Measurements from ENCODE around the gene PAXIP1. TPM values are rescaled to one million over a fixed set of nuclear protein-coding genes. Genes with fewer than 3 reads are reported as not detected.

The PAXIP1 gene
- total RNA-seq, 1 experiment from 2014 or later, result 15.3 TPM

DNA sequence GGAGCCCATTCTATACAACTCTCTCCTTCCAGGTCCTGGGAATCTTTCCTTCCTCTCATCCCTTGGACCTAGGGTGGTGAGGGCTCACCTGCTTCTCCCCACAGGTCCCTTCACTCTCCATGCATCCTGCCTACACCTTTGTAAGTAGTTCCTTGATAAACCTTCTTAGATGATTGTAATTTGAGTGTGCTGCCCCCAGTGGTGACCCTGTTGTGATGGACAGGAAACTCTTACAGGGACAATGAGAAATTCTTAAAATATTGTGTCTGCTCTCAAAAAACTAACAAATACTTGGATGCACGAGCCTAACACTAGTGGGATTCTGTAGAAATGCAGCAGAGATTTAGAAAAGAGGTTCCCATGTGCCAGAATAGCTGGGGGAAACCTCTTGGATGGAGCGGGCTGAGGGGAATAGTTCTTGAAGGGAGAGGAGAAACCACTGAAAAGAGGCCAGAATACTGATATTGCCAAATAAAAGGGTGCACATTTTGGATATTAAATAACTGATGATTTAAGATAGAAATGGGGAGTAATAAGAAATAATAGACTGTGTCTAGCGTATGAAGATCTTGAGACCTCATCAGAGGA is 6.7 kb upstream of the PAXIP1 start:
- Histone ChIP-seq H3F3A (ENCODE audit: low read length, unreplicated experiment) (no peaks in the 10 kb centered on the region), H3K36me3 (ENCODE audit: low read depth, low read length) (no peaks in the 10 kb centered on the region; the same call in none of the 2 replicates), H3K4me2 (ENCODE audit: low read length) (no peak overlapping the region), H3K4me1 (ENCODE audit: insufficient read depth, low read length) (peaks cover 4% of the 10 kb centered on the region), H3K27me3 (ENCODE audit: low read length) (no peaks in the 10 kb centered on the region), H3K27ac (ENCODE audit: low read length) (no peak overlapping the region), H3K9me3 (ENCODE audit: low read length) (no peaks in the 10 kb centered on the region), H3K9me2 (replicated peaks; ENCODE audit: low read length) (no peaks in the 10 kb centered on the region), H2AFZ (ENCODE audit: low read length) (no peak overlapping the region), H3K9ac (ENCODE audit: low read length) (no peak overlapping the region), H4K20me1 (ENCODE audit: low read length) (no peaks in the 10 kb centered on the region), H3K4me3 (ENCODE audit: low read length) (no peak overlapping the region), H3K79me2 (ENCODE audit: low read length) (peaks cover 9% of the 10 kb centered on the region)
- BruUV-seq (replicated peaks), result no TSS peak
- intact Hi-C loops (cut with micrococcal nuclease), result loop anchor here (10.0 kb wide), 2 partner anchors 155 to 195 kb away; no protein-coding TSS in a partner anchor
- DNase-seq, result peak; percentile 31
- TF ChIP-seq EZH2 (IDR thresholded peaks at IDR 0.05; ENCODE audit: low read length, unreplicated experiment) (no peak), EZH2phosphoT487 (IDR thresholded peaks at IDR 0.05; ENCODE audit: borderline replicate concordance, low read length) (no peak)
- TF ChIP-seq, protein P1, sequence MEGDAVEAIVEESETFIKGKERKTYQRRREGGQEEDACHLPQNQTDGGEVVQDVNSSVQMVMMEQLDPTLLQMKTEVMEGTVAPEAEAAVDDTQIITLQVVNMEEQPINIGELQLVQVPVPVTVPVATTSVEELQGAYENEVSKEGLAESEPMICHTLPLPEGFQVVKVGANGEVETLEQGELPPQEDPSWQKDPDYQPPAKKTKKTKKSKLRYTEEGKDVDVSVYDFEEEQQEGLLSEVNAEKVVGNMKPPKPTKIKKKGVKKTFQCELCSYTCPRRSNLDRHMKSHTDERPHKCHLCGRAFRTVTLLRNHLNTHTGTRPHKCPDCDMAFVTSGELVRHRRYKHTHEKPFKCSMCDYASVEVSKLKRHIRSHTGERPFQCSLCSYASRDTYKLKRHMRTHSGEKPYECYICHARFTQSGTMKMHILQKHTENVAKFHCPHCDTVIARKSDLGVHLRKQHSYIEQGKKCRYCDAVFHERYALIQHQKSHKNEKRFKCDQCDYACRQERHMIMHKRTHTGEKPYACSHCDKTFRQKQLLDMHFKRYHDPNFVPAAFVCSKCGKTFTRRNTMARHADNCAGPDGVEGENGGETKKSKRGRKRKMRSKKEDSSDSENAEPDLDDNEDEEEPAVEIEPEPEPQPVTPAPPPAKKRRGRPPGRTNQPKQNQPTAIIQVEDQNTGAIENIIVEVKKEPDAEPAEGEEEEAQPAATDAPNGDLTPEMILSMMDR (conservative IDR thresholded peaks at IDR 0.05; ENCODE audit: low read depth, low read length), result peak; percentile 65
- ATAC-seq, result peak; percentile 53; the same call in 1 of the 2 replicates
- POLR2A ChIA-PET (ENCODE audit: unreplicated experiment), result no interaction called here
- CTCF ChIA-PET, result no interaction called here

- no peaks in the 10 kb centered on the region; the same call in none of the 2 replicates for H3K36me3 ChIP-seq (ENCODE audit: low read depth, low read length)
- no peak overlapping the region for H2AFZ ChIP-seq (ENCODE audit: low read length)
- H3K9me3 ChIP-seq (ENCODE audit: low read length), result no peaks in the 10 kb centered on the region
- no peaks in the 10 kb centered on the region for H3K27me3 ChIP-seq (ENCODE audit: low read length)
- intact Hi-C loops (cut with micrococcal nuclease), result loop anchor here (10.0 kb wide), 2 partner anchors 157 to 197 kb away; no protein-coding TSS in a partner anchor
- ChIA-PET POLR2A (ENCODE audit: unreplicated experiment) (no interaction called here), CTCF (no interaction called here)
- H3K9ac ChIP-seq (ENCODE audit: low read length), result no peak overlapping the region
- peaks cover 21% of the 10 kb centered on the region for H3K79me2 ChIP-seq (ENCODE audit: low read length)
- H3K4me1 ChIP-seq (ENCODE audit: insufficient read depth, low read length), result peaks cover 5% of the 10 kb centered on the region
- H4K20me1 ChIP-seq (ENCODE audit: low read length), result no peaks in the 10 kb centered on the region
- no TSS peak for BruUV-seq (replicated peaks)
- no peak overlapping the region for H3K4me2 ChIP-seq (ENCODE audit: low read length)
- no peak for DNase-seq
- no peak overlapping the region for H3K4me3 ChIP-seq (ENCODE audit: low read length)
- H3K9me2 ChIP-seq (replicated peaks; ENCODE audit: low read length), result no peaks in the 10 kb centered on the region
- H3K27ac ChIP-seq (ENCODE audit: low read length), result no peak overlapping the region
- TF ChIP-seq EZH2 (IDR thresholded peaks at IDR 0.05; ENCODE audit: low read length, unreplicated experiment) (no peak), EZH2phosphoT487 (IDR thresholded peaks at IDR 0.05; ENCODE audit: borderline replicate concordance, low read length) (no peak)
- TF ChIP-seq, protein P1 (conservative IDR thresholded peaks at IDR 0.05; ENCODE audit: low read depth, low read length), result peak; percentile 40; the same call in 1 of the 2 replicates
- ATAC-seq, result no peak
- H3F3A ChIP-seq (ENCODE audit: low read length, unreplicated experiment), result no peaks in the 10 kb centered on the region
Measured at GRCh38 chr7:155007947-155008346, 5.0 kb upstream of the PAXIP1 start.

Data from PC-3 (cell line).